ENCODE results near the gene NAALADL2. TPM values are rescaled to one million over a fixed set of nuclear protein-coding genes. Genes with fewer than 3 reads are reported as not detected.

NAALADL2 gene
- total and polyA plus RNA-seq, 9 of the 15 experiments (the other 6 are each of a cell fraction or from before 2014, with no cell fraction given), result 0.29 to 1.1 (median 0.79) TPM; not detected in 1

DNA sequence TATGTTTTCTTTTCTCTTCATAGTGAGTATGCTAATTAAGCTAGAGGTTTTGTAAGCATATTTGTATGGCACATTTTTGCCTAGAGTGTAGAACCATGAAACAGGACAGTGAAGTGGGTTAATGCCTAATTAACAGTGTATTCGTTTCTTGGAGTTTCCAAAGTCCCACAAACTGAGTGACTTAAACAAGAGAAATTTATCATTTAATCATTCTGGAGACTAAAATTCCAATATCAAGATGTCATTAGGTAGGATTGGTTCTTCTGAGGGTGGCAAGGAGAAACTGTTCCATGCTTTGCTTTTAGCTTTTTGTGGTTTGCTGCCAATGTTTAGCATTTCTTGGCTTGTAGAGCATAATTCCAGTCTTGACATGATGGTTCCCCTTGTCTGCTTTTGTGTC lies 734.2 kb downstream of the NAALADL2 start (continued):
- no peak for TF ChIP-seq HMGN3 (IDR thresholded peaks at IDR 0.05; ENCODE audit: borderline replicate concordance, extremely low read depth, insufficient read length, low read depth, low read length)
- TF ChIP-seq CREBBP (IDR thresholded peaks at IDR 0.05; ENCODE audit: low read depth, low read length), result no peak
- TF ChIP-seq TRIM28 (IDR thresholded peaks at IDR 0.05), result no peak
- no peak for TF ChIP-seq ZC3H11A (IDR thresholded peaks at IDR 0.05; ENCODE audit: low read depth, low read length)
- TF ChIP-seq NELFE (IDR thresholded peaks at IDR 0.05; ENCODE audit: insufficient read depth, insufficient read length), result no peak
- no peak for TF ChIP-seq ZNF655 (CRISPR knock-in tag; IDR thresholded peaks at IDR 0.05)
- no peak for TF ChIP-seq HINFP (tag; conservative IDR thresholded peaks at IDR 0.05; ENCODE audit: low read depth)
- no peak for TF ChIP-seq CCAR2 (IDR thresholded peaks at IDR 0.05; ENCODE audit: low read depth, low read length)
- TF ChIP-seq PBX2 (CRISPR knock-in tag; IDR thresholded peaks at IDR 0.05; ENCODE audit: low read depth), result no peak
- TF ChIP-seq PBX2 (tag; conservative IDR thresholded peaks at IDR 0.05; ENCODE audit: low read depth), result no peak
- TF ChIP-seq, protein P1, sequence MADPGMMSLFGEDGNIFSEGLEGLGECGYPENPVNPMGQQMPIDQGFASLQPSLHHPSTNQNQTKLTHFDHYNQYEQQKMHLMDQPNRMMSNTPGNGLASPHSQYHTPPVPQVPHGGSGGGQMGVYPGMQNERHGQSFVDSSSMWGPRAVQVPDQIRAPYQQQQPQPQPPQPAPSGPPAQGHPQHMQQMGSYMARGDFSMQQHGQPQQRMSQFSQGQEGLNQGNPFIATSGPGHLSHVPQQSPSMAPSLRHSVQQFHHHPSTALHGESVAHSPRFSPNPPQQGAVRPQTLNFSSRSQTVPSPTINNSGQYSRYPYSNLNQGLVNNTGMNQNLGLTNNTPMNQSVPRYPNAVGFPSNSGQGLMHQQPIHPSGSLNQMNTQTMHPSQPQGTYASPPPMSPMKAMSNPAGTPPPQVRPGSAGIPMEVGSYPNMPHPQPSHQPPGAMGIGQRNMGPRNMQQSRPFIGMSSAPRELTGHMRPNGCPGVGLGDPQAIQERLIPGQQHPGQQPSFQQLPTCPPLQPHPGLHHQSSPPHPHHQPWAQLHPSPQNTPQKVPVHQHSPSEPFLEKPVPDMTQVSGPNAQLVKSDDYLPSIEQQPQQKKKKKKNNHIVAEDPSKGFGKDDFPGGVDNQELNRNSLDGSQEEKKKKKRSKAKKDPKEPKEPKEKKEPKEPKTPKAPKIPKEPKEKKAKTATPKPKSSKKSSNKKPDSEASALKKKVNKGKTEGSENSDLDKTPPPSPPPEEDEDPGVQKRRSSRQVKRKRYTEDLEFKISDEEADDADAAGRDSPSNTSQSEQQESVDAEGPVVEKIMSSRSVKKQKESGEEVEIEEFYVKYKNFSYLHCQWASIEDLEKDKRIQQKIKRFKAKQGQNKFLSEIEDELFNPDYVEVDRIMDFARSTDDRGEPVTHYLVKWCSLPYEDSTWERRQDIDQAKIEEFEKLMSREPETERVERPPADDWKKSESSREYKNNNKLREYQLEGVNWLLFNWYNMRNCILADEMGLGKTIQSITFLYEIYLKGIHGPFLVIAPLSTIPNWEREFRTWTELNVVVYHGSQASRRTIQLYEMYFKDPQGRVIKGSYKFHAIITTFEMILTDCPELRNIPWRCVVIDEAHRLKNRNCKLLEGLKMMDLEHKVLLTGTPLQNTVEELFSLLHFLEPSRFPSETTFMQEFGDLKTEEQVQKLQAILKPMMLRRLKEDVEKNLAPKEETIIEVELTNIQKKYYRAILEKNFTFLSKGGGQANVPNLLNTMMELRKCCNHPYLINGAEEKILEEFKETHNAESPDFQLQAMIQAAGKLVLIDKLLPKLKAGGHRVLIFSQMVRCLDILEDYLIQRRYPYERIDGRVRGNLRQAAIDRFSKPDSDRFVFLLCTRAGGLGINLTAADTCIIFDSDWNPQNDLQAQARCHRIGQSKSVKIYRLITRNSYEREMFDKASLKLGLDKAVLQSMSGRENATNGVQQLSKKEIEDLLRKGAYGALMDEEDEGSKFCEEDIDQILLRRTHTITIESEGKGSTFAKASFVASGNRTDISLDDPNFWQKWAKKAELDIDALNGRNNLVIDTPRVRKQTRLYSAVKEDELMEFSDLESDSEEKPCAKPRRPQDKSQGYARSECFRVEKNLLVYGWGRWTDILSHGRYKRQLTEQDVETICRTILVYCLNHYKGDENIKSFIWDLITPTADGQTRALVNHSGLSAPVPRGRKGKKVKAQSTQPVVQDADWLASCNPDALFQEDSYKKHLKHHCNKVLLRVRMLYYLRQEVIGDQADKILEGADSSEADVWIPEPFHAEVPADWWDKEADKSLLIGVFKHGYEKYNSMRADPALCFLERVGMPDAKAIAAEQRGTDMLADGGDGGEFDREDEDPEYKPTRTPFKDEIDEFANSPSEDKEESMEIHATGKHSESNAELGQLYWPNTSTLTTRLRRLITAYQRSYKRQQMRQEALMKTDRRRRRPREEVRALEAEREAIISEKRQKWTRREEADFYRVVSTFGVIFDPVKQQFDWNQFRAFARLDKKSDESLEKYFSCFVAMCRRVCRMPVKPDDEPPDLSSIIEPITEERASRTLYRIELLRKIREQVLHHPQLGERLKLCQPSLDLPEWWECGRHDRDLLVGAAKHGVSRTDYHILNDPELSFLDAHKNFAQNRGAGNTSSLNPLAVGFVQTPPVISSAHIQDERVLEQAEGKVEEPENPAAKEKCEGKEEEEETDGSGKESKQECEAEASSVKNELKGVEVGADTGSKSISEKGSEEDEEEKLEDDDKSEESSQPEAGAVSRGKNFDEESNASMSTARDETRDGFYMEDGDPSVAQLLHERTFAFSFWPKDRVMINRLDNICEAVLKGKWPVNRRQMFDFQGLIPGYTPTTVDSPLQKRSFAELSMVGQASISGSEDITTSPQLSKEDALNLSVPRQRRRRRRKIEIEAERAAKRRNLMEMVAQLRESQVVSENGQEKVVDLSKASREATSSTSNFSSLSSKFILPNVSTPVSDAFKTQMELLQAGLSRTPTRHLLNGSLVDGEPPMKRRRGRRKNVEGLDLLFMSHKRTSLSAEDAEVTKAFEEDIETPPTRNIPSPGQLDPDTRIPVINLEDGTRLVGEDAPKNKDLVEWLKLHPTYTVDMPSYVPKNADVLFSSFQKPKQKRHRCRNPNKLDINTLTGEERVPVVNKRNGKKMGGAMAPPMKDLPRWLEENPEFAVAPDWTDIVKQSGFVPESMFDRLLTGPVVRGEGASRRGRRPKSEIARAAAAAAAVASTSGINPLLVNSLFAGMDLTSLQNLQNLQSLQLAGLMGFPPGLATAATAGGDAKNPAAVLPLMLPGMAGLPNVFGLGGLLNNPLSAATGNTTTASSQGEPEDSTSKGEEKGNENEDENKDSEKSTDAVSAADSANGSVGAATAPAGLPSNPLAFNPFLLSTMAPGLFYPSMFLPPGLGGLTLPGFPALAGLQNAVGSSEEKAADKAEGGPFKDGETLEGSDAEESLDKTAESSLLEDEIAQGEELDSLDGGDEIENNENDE (IDR thresholded peaks at IDR 0.05; ENCODE audit: low read depth, low read length), result no peak
